Keratinocyte (primary cell): ENCODE results near the gene TOX2. TPM values are rescaled to one million over a fixed set of nuclear protein-coding genes. Genes with fewer than 3 reads are reported as not detected.

Source experiments
- DNase-seq: peaks from one replicate; pipeline ENCODE4 v3.0.0-alpha.2; 2011; ENCODE audit warnings: low read depth, missing footprints, low spot score
- FAIRE-seq: peaks from 2 replicates; lab custom pipeline; 2011; peaks lifted over from hg19 to GRCh38; lab: Jason Lieb, UNC
- H2AFZ ChIP-seq: 2 replicates; pipeline ENCODE4 v1.6.0; 2012; ENCODE audit warnings: low read length, control low read depth, inconsistent platforms; ENCODE audit not compliant: control insufficient read depth
- H3K27ac ChIP-seq: 2 replicates; pipeline ENCODE4 v1.5.1; 2011; ENCODE audit warnings: low read length; ENCODE audit not compliant: control insufficient read depth, insufficient read depth
- H3K27me3 ChIP-seq: 3 replicates; pipeline ENCODE4 v1.6.0; 2011; ENCODE audit warnings: low read length; ENCODE audit not compliant: control insufficient read depth, insufficient read depth; ENCODE audit errors: extremely low read depth
- H3K36me3 ChIP-seq, 2 experiments: 2 replicates in 1 of 2; 3 replicates in 1 of 2; pipeline ENCODE4 v1.5.1; 2011; ENCODE audit warnings: low read length in 2 of 2, mild to moderate bottlenecking in 1 of 2; ENCODE audit not compliant: control insufficient read depth in 2 of 2, insufficient read depth in 2 of 2; ENCODE audit errors: extremely low read depth in 1 of 2
- H3K4me1 ChIP-seq: 3 replicates; pipeline ENCODE4 v1.5.1; 2011; ENCODE audit warnings: low read length; ENCODE audit not compliant: control insufficient read depth, insufficient read depth; ENCODE audit errors: extremely low read depth
- H3K4me2 ChIP-seq: 3 replicates; pipeline ENCODE4 v1.6.0; 2011; ENCODE audit warnings: low read depth, low read length; ENCODE audit not compliant: control insufficient read depth, insufficient read depth; ENCODE audit errors: extremely low read depth
- H3K4me3 ChIP-seq, 3 experiments: fragments of 200-600 bp in 1 of 3; sonication (generic) in 1 of 3; 2 replicates in 2 of 3; 3 replicates in 1 of 3; pipeline ENCODE4 v1.5.1; 2011 to 2016; ENCODE audit warnings: low read length in 3 of 3, mild to moderate bottlenecking in 3 of 3, control low read depth in 2 of 3, inconsistent platforms in 1 of 3, low read depth in 1 of 3, mixed read lengths in 1 of 3, mixed run types in 1 of 3, moderate library complexity in 1 of 3; ENCODE audit not compliant: control insufficient read depth in 2 of 3, insufficient read depth in 2 of 3; ENCODE audit errors: extremely low read depth in 1 of 3
- H3K79me2 ChIP-seq: 2 replicates; pipeline ENCODE4 v1.6.0; 2012; ENCODE audit warnings: low read length; ENCODE audit not compliant: control insufficient read depth, insufficient read depth
- H3K9ac ChIP-seq: 3 replicates; pipeline ENCODE4 v1.6.0; 2011; ENCODE audit warnings: low read length; ENCODE audit not compliant: control insufficient read depth, insufficient read depth; ENCODE audit errors: extremely low read depth
- H3K9me1 ChIP-seq: 3 replicates; pipeline ENCODE4 v1.6.0; 2011; ENCODE audit warnings: low read length; ENCODE audit not compliant: control insufficient read depth, insufficient read depth; ENCODE audit errors: extremely low read depth
- H3K9me3 ChIP-seq: 2 replicates; pipeline ENCODE4 v1.5.1; 2012; ENCODE audit warnings: low read depth, low read length; ENCODE audit not compliant: control insufficient read depth
- H4K20me1 ChIP-seq: 3 replicates; pipeline ENCODE4 v1.6.0; 2011; ENCODE audit warnings: low read length; ENCODE audit not compliant: control insufficient read depth, insufficient read depth; ENCODE audit errors: extremely low read depth
- CTCF ChIP-seq, 3 experiments: IDR thresholded peaks in 1 of 3; conservative IDR thresholded peaks in 1 of 3; optimal IDR thresholded peaks in 1 of 3; 2 replicates in 2 of 3; 3 replicates in 1 of 3; pipeline versions ENCODE3 to v1.5.1; 2011; ENCODE audit warnings: low read length in 3 of 3, mild to moderate bottlenecking in 3 of 3, moderate library complexity in 2 of 3, control low read depth in 1 of 3, inconsistent platforms in 1 of 3; ENCODE audit not compliant: insufficient read depth in 2 of 3; ENCODE audit errors: extremely low read depth in 1 of 3
- EZH2 ChIP-seq: IDR thresholded peaks from one replicate; pipeline ENCODE4 v1.6.1; 2012; ENCODE audit warnings: inconsistent platforms, mild to moderate bottlenecking, low read length, moderate library complexity
- dilution Hi-C: fragments of 300-500 bp; cut with MboI; formaldehyde crosslinking; loops from one replicate; pipeline ENCODE4 v1.7.0; 2020; ENCODE audit warnings: low sequenced_read_pairs; ENCODE audit not compliant: extremely low pct_ligation_motif_present
- polyA plus RNA-seq, 5 experiments: library from polyadenylated mRNA; depleted of rRNA in 3 of 5; stranded (reverse) in 3 of 5; stranded (forward) in 1 of 5; unstranded in 1 of 5; fragments of >200 nt; gene quantifications; 1 replicate in 1 of 5; 2 replicates in 3 of 5; 3 replicates in 1 of 5; pipeline versions ENCODE4 v1.2.1 to v1.2.3, GENCODE V29; 2011 to 2012; ENCODE audit warnings: missing spikeins in 2 of 5, low read depth in 1 of 5, low replicate concordance in 1 of 5

The TOX2 gene
- polyA plus RNA-seq, 1 donor (not counting 4 experiments of a cell fraction or from before 2014, with no cell fraction given) = 0.20 TPM

DNA sequence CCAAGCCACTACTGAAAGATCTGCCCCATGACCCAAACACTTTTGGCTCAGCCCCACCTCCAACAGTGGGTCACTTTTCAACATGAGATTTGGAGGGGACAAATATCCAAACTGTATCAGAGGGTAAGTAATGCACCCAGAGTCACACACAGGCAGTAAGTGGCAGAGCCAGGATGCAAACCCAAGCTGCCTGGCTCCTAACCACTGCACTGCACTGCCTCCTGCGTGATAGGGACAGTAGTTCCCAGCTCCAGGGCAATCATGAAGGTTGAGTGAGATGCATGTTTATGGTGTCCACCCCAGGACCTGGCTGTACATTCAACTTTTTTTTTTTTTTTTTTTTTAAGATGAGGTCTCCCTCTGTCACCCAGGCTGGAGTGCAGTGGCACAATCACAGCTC is 88.2 kb downstream of the TOX2 start:
- Histone ChIP-seq H4K20me1 (no peaks in the 10 kb centered on the region), H3K4me2 (no peak overlapping the region), H2AFZ (no peak overlapping the region), H3K4me3 (no peak overlapping the region), H3K79me2 (no peaks in the 10 kb centered on the region), H3K9me3 (no peaks in the 10 kb centered on the region), H3K9ac (no peak overlapping the region), H3K27me3 (peaks cover 16% of the 10 kb centered on the region), H3K9me1 (no peaks in the 10 kb centered on the region), H3K27ac (no peak overlapping the region), H3K4me1 (no peaks in the 10 kb centered on the region), H3K36me3 (no peaks in the 10 kb centered on the region)
- no peak for FAIRE-seq
- no peak for DNase-seq
- TF ChIP-seq CTCF (optimal IDR thresholded peaks at IDR 0.05 in 1 of 3, IDR thresholded peaks at IDR 0.05 in 1 of 3, conservative IDR thresholded peaks at IDR 0.05 in 1 of 3; ENCODE audit: extremely low read depth in 1 of 3, insufficient read depth in 2 of 3, low read length in 3 of 3) (no peak), EZH2 (no peak)
- dilution Hi-C loops = no loop called here

DNA sequence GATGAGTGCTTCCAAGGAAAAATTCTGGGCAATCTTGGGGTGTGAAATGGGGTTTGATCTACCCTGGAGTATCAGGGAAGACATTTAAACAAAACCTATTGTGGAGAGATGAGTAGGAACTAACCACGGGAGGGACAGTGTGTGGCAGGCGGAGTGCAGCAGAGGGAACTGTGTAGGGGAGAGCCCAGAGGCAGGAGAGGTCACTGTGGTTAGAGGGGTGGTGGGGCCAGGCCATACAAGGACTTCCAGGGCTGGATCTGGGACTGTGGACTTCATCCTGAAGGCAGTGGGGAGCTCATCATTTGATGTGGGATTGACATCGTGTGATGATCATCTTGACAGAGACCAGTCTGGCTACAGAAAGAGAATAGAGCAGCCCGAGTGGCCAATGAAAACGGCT is 89.0 kb downstream of the TOX2 start:
- Histone ChIP-seq H3K36me3 (no peaks in the 10 kb centered on the region), H3K9me3 (no peaks in the 10 kb centered on the region), H3K27ac (no peak overlapping the region), H3K9ac (no peak overlapping the region), H2AFZ (no peak overlapping the region), H4K20me1 (no peaks in the 10 kb centered on the region), H3K27me3 (peaks cover 16% of the 10 kb centered on the region), H3K79me2 (no peaks in the 10 kb centered on the region), H3K4me2 (no peak overlapping the region), H3K4me3 (no peak overlapping the region), H3K4me1 (no peaks in the 10 kb centered on the region), H3K9me1 (no peaks in the 10 kb centered on the region)
- dilution Hi-C loops = no loop called here
- no peak for TF ChIP-seq EZH2
- TF ChIP-seq CTCF (optimal IDR thresholded peaks at IDR 0.05 in 1 of 3, IDR thresholded peaks at IDR 0.05 in 1 of 3, conservative IDR thresholded peaks at IDR 0.05 in 1 of 3; ENCODE audit: extremely low read depth in 1 of 3, insufficient read depth in 2 of 3, low read length in 3 of 3) = no peak
- DNase-seq = no peak
- no peak for FAIRE-seq
